ENCODE data around the gene POSTN. TPM values are rescaled to one million over a fixed set of nuclear protein-coding genes. Genes with fewer than 3 reads are reported as not detected.
"Not testable (repeated sequence)": the region's sequence is repeated elsewhere in the genome, so short reads cannot be mapped to it uniquely, and the experiment has no call there.

The POSTN gene
- total RNA-seq, 1 donor from 2014 or later = 2.0 TPM

DNA sequence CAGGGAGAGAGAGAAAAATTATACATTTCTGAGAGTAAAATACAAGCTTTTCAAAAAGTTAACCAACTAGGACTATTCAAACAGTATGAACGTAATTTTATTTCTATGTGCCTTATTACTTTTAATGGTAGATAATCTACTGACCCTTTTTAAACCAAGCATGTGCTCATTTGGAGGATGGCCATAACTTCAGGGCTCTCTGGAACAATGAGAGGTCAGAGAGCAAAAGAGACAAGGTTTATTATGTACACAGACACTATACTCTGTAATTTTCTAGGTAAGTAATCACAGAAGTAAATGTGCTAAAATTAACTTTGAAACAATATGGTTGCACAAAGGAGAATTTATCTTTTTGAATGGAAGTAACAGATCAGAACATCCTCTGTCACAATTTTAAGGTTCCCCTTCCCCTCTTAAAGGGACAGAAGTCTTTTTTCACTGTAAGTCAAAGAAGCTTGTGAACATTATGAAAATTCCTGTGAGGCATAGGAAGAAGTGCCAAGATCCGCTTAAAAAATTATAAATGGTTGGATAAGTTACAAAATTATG lies 1.0 kb downstream of the POSTN start:
- DNase-seq (ENCODE audit: low spot score in 2 of 2) (no peak), FAIRE-seq (no peak)

DNA sequence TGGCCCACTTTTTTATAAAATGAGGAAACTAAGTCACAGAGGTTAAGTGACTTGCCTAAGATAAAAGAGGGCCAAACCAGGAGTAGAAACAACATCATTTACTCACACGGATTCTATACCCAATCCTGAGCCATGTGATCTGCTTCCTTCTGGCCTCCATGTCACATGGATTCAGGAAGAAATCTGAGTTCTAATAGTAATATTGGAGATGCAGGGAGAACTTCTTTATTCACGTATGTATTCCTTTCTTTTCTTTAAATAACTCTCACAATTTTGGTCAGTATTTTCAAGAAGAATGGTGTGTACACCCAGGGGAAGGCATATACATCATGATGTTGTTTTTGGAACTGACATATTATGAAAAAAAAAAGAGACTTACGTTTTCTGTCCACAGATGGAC lies 1.8 kb downstream of the POSTN start:
- FAIRE-seq (no peak), DNase-seq (ENCODE audit: low spot score in 2 of 2) (no peak)

DNA sequence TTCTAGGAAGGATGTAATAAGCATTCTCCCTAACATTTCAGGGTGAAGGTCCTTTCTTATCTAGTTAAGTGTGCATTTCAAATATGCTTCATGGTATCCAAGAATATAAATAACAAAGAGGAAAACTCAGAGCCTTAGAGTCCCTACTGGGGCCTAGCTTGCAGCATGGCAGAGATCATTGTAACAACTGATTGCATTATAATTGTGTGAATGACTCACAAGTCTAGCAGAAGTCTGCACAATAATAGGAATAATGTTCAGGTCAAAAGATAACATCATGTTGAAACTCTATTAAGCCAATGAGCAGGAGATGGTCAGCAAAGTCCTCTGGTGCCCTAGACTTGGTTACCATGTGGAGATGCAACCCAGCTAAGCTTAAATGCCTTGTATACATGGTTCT lies 3.4 kb downstream of the POSTN start:
- DNase-seq (ENCODE audit: low spot score in 2 of 2) (no peak), FAIRE-seq (no peak)

DNA sequence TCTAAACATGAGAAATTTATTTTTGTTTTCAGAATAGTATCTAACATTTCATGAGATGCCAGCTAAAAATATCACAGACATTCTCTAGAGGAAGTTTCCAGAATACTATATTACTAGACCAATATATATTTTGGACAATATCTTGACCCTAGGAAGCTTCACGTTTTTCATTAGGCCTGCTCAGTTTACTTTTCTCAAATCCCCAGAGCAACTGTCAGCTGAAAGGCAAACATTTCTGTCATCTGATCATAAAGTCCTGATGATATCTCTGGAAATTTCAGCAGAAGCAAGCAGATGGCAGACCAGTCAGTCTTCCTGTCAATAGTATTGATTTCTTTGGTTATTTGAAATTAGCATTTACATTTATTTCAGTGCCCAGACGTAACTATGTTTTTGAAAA lies 4.0 kb downstream of the POSTN start:
- FAIRE-seq = no peak

DNA sequence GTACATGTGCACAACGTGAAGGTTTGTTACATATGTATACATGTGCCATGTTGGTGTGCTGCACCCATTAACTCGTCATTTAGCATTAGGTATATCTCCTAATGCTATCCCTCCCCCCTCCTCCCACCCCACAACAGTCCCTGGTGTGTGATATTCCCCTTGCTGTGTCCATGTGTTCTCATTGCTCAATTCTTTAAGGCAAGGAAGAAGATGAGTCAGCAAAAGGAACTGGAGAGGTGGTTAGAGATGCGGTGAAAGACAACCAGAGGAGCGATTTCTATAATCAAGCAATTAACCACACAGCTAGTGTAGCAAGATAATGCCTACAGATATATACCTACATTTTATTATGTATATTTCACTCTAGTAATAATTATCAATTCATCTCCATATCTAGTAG lies 9.2 kb downstream of the POSTN start:
- not testable (repeated sequence) for FAIRE-seq; DNase-seq (ENCODE audit: low spot score in 2 of 2)

More for the DNA sequence above, 4.0 kb downstream of the POSTN start:
- DNase-seq (ENCODE audit: low spot score in 2 of 2) = no peak

DNA sequence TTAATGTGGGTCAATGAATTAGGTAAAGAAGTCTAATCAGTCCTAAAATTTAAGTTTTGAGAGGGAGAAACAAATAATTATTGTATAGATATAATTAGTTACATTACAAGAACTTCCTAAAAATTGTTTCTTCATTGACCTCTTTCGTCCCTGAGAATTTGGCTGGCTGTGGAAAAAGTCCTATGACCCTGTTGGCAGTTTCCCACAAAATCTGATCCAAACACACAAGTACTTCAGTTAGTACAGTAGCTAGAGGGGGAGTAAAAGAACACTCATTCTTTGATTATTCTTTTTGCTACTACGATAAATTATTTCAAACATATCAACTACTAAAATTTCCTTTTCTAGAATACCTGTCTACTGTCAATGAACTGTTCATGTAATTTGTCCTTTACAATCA lies 11.3 kb downstream of the POSTN start:
- FAIRE-seq (no peak), DNase-seq (ENCODE audit: low spot score in 2 of 2) (no peak)

DNA sequence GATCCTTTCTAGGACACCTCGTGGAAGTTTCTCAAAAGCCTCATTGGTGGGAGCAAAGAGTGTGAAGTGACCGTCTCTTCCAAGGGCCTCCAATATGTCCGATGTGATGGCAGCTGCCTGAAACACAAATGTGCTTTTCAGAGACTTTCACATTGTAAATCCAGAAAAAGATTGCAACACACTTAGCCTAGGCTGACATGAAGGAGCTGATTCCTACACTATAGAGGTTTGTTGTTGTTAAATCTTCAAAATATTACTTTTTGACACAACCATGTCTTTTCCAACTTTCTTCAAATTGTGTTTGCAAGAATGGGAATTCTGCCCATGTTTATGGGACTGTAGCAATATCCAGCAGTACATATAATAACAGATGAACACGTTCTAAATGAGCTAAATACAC lies 12.4 kb downstream of the POSTN start:
- no peak for DNase-seq (ENCODE audit: low spot score in 2 of 2)
- no peak for FAIRE-seq

DNA sequence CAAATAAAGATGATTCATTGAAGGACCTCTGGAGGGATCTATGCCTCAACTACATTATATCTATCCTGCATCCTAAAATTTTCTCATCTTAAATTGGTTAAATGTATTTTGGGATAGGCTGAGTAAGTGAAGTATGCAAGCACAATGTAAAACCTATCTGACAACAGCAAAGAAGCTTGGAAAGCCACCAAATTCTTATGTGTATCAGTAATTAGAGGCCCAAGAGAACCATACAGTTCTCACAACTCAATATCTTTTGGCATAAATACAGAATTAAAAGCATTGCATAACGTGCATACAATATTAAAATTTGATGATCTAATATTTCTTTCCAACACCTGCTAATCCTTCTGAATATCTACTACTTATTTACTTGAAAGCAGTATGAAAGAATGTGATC lies 13.0 kb downstream of the POSTN start:
- FAIRE-seq (no peak), DNase-seq (ENCODE audit: low spot score in 2 of 2) (no peak)

DNA sequence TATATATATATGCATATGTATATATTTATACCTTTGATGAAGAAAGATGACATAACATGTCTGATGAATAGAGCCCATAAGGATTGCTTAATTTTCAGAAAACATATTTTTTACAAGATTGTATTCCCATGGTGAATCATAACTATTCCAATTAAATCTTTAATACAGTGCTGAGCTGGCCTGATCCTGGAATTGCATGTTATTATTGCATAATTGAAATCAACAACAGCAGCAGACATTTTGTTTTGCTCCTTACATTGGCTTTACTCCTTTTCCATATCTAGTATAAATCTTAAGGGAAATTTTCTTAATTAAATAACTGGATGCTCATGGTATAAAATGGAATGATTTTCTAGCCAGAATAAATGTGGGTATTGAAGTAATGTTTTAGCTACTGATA lies 22.0 kb downstream of the POSTN start:
- FAIRE-seq = no peak
- no peak for DNase-seq (ENCODE audit: low spot score in 2 of 2)

DNA sequence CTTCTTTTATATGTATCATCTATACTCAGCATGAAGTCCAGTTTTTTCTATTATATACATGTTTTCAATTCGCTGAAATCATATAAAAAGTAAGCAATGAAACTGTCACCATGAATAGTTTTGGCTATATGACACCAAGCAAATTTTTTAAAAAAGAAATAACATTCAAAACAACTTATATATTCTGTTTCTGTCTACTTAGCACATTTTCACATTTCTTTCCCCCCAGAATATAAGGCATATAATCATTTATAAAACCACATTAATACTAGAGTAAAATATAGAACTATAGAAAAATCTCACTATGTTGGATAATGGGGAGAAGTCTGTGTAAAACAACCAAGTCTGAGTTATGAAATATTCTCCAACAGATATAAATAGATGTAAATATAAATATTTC lies 33.1 kb downstream of the POSTN start:
- FAIRE-seq = no peak
- DNase-seq (ENCODE audit: low spot score in 2 of 2) = no peak

DNA sequence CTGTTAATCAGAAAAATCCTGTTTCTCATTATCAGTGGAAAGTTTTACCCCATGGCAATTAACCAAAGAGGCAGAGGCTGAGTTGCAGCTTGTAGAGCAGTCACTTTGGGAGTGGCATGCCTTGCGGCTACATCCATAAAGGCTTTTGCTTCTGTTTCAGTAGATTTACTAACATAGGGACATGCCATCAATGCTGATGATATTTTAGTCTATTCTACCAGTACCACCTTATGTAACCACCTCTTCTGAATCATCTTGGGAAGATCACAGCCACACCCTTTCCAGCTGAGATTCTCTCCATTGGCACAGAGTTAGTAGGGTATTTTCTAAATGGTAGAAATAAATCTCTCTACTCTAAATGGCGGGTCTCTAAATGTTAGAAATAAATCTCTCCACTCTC lies 37.5 kb downstream of the POSTN start:
- no peak for FAIRE-seq
- DNase-seq (ENCODE audit: low spot score in 2 of 2) = no peak

DNA sequence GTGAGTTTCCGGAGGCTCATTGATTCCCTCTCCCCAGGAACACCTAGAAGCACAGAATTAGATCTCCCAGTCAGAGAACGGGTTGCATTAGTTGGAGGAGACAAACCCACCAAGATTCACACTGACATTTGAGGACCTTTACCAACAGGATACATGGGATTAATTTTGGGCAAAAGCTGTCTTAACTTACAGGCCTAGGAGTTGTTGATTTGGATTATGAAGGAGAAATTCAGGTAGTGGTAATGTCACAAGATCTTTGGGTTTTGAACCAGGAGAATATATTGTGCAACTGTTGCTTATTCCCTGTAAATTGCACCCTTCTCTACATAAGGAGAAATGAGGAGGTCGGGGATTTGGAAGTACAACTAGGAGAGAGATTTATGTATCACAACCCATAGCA lies 38.0 kb downstream of the POSTN start:
- FAIRE-seq (no peak), DNase-seq (ENCODE audit: low spot score in 2 of 2) (no peak)

DNA sequence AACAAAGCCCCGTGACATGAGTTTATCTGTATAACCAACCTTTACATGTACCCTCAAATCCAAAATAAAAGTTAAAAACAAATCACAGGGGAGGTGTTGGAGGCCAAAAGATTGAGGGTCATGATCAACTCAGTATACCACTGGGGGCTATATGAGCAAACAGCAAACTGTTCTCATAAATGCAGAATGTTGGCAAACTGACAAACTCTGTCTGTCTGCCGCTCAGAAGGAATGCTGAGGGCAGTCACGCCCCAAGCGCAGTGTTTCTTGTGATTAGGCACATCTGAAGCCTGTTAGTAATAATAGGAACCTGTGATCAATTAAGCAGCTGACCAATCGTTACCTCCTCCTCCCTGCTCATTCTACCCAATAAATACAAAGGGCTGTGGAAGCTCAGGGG lies 39.8 kb downstream of the POSTN start:
- not testable (repeated sequence) for DNase-seq (ENCODE audit: low spot score in 2 of 2); FAIRE-seq

DNA sequence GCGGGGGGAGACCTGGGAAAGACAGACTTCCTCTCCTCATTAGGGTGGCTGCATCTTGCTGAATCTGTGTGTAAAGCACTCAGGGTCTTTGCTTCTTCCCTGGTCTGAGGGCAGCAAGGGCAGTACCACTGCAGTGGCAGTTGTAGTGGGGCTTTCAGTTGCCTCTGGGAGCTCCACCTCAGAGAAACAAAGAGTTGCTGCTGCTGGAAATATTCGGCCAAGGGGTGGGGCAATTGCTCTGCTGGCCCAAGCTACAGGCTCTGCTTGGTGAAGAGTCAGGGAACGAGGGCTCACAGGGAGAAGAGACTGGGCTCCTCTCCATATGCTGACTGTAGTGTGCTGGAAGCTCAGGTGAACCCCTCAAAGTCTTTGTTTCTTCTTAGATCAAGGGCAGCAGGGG lies 52.5 kb downstream of the POSTN start:
- FAIRE-seq (no peak), DNase-seq (ENCODE audit: low spot score in 2 of 2) (no peak)

DNA sequence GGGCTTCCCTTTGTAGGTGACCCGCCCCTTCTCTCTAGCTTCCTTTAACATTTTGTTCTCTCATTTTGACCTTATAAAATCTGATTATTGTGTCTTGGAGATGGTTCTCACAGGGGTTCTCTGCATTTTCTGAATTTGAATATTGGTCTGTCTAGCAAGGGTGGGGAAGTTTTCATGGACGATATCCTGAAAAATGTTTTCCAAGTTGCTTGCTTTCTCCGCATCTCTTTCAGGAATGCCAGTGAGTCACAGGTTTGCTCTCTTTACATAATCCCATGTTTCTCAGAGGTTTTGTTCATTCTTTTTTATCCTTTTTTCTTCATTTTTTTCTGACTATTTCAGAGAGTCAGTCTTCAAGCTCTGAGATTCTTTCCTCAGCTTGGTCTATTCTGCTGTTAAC lies 53.6 kb downstream of the POSTN start:
- FAIRE-seq = no peak
- DNase-seq (ENCODE audit: low spot score in 2 of 2) = no peak

DNA sequence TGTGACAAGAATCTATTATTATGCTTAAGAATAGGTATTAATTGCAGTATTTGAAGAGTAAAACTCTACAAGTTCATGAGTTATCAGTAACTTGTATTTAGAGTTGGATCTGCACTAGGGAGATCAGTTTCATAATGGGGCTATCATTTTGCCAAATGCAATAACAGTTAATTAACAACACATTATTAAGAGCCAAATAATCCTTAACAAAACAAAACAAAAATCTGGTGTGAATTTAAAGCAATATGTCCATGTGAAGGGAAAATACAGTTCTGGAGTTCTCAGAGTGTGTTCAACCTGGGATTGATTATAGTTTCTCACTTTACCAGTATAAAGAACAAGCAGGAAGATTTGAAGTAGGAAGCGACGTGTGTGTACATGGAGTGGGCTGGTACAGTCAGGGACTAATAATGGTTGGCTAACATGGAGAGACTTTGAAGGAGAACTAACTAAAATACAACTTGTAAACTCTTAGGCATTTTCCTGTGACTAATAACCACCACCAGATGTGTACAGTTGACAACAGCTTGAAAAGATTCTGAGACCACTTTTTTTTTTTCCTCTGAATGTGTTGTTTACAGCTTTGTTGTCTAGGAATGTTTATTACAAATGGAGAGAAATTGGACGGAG lies 58.5 kb downstream of the POSTN start:
- no peak for DNase-seq (ENCODE audit: low spot score in 2 of 2)
- FAIRE-seq = no peak

DNA sequence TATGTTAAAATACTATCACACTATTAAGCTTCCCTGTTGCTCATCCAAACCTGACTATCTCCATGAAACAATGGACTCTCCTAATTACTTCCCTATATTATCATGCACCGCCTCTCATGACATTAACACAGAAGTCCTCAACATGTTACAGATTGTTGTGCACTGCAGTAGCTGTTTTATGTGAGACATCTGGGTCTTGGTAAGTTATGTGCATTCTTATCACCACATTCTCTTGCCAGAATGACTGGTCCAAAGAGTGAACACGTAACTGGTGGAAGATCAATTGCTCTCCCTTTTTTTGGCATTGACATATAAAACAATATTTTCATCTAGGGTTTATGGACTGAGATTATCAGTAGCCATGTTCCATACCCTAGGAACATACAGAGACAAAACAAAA lies 59.4 kb downstream of the POSTN start:
- DNase-seq (ENCODE audit: low spot score in 2 of 2) = no peak
- no peak for FAIRE-seq

DNA sequence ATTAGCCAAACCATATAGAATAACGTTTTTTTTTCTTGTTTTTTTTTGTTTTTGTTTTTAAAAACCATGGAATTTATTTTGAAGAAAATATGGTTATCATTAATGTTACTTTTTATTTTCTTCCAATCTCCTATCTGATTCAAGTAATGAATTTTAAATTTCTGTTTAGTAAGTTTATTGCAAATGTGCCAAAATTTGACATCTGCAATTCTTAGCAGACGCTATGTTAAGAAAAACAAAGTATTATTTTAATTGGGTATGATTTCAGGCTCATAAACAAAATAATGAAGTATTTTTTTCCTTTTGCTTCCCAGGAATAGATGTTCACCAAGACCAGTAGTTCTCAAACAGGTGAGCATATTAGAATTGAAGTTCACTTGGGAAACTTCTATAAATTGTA lies 63.1 kb downstream of the POSTN start:
- DNase-seq (ENCODE audit: low spot score in 2 of 2) (no peak), FAIRE-seq (no peak)

DNA sequence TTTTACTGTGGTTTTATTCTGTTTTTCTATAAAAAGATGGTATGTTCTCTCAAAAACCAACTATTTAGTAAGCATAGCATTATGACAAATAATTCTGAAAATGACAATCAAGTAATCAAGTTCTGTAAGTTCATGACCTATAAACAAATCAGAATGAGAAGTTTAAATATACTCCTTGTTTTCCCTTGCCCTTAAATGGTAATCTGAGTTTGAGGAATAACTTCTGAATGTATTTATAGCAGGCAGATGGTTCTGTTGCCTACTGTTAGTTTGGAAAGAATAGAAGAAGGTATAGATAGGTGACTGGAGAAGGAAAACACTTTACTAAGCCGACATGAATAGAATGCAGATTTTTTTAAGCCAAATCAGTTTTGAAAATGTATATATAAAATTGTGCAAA lies 63.9 kb downstream of the POSTN start:
- FAIRE-seq (no peak), DNase-seq (ENCODE audit: low spot score in 2 of 2) (no peak)

DNA sequence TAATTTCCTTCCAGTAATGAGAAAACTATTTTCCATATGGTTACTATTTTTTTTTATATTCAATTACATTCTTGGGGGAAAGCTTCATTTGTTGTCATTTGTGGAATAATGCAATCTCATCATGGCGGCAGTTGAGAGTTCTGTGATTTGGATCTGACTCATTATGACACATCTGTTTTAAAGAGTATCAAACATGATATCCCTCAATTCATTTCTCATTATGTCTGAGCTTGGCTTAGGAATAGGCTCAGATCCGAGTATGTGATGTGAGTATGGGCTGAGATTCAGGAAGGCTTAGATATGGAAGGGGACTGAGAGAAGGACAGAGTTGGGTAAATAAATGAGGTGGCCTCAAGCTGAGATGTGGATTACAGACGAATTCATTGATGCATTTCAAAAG lies 64.4 kb downstream of the POSTN start:
- DNase-seq (ENCODE audit: low spot score in 2 of 2) = no peak
- FAIRE-seq = no peak

DNA sequence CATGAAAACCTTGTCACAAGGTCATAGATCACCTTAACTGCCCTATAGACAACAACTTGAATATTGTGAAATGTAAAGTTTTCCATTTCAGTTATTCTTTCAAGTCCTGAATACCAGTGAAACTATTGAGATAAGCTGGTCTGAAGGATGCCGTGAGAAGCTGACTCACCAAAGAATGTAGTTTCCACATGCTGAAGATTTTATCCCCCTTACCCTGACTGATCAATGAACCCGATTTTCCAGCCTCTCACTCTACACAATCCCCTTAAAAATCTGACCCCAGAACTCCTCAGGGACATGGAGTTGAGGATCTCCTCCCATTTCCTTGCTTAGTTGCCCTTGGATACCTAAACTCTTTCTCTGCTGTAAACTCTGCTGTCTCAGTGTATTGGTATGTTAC lies 67.5 kb downstream of the POSTN start:
- FAIRE-seq = no peak
- DNase-seq (ENCODE audit: low spot score in 2 of 2) = no peak

DNA sequence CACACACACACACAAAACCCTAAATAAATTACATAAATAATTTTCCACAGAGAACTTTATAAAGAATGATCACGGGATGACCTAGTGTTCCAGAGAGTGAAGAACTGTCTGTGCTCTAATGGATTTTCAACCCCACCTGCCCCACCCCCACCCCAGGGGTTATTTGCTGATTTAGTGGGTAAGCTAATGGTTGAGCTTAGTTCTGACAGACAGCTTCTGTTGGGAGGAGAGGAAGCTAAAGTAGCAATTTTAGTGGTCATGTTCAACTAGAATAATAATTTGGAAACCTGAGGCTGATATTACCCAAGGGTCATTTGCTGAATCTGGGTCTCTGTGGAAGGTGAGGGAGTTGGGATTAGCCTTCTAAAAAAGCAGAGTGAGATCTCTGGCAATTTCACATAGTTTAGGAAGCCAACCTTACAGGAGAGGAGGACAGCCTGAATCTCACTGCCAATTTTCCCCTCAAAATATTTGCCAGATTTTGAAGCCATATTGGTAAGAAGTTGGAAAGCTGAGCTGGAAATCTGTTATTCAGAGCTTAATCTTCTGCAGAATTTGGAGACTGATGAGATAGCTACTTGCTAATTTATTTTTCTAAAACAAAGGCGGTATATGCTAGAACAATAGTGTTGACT lies 68.7 kb downstream of the POSTN start:
- FAIRE-seq (no peak), DNase-seq (ENCODE audit: low spot score in 2 of 2) (no peak)
